GM10266 (cell line): Measurements from ENCODE around the gene C11orf68.
"Not testable (repeated sequence)": the region's sequence is repeated elsewhere in the genome, so short reads cannot be mapped to it uniquely, and the experiment has no call there.

Source experiments
- DNase-seq: peaks from one replicate; pipeline ENCODE4 v3.0.0; 2012; ENCODE audit errors: extremely low spot score
- CTCF ChIP-seq: IDR thresholded peaks from 2 replicates; pipeline ENCODE4 v1.5.1; 2012; ENCODE audit warnings: mild to moderate bottlenecking, low read depth; ENCODE audit not compliant: control insufficient read depth, insufficient read depth; ENCODE audit errors: missing control alignments

C11orf68 gene

GRCh38 chr11:65960824-65961266, 42.0 kb upstream of the C11orf68 start:
- no peak for DNase-seq
- TF ChIP-seq CTCF = no peak

GRCh38 chr11:65958774-65959420, 40.0 kb upstream of the C11orf68 start:
- TF ChIP-seq CTCF = no peak
- no peak for DNase-seq

GRCh38 chr11:65958291-65958690, 39.4 kb upstream of the C11orf68 start:
- TF ChIP-seq CTCF = no peak
- DNase-seq = no peak

- no peak for TF ChIP-seq CTCF
- DNase-seq = no peak
These were observed 35.9 kb upstream of the C11orf68 start for GRCh38 chr11:65954771-65955170.

GRCh38 chr11:65953471-65953870, 34.6 kb upstream of the C11orf68 start:
- no peak for TF ChIP-seq CTCF
- no peak for DNase-seq

GRCh38 chr11:65952052-65952521, 33.2 kb upstream of the C11orf68 start:
- DNase-seq = no peak
- TF ChIP-seq CTCF = no peak

GRCh38 chr11:65951641-65952040, 32.8 kb upstream of the C11orf68 start:
- not testable (repeated sequence) for DNase-seq

GRCh38 chr11:65950711-65951110, 31.8 kb upstream of the C11orf68 start:
- not testable (repeated sequence) for DNase-seq
